ENCODE measurements around the gene TSHR.

DNA sequence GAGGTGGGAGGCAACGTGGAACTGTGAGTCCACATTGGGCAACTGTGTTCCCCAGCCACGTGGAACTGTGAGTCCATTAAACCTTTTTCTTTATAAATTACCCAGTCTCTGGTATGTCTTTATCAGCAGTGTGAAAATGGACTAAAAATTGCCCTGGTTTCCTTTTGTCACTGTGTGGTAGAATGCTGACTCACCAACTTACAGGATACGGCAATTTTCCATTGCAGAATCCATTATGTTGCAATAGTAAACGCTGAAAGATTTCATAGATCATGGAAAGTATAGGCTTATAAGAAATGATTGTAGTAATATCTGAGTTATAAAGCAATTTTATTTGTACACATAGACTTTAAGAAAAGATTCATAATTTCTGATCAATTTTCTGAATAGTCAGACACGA lies 172.4 kb downstream of the TSHR start:
- no peak for TF ChIP-seq EP300 (IDR thresholded peaks at IDR 0.05)
- no peak for TF ChIP-seq CTCF (IDR thresholded peaks at IDR 0.05)
- TF ChIP-seq POLR2A (IDR thresholded peaks at IDR 0.05), result no peak
